ENCODE results near the gene CMTM6. TPM values are rescaled to one million over a fixed set of nuclear protein-coding genes. Genes with fewer than 3 reads are reported as not detected.

CMTM6 gene
- total RNA-seq, 4 donors from 2014 or later: 36.0 to 131 (median 110) TPM

DNA sequence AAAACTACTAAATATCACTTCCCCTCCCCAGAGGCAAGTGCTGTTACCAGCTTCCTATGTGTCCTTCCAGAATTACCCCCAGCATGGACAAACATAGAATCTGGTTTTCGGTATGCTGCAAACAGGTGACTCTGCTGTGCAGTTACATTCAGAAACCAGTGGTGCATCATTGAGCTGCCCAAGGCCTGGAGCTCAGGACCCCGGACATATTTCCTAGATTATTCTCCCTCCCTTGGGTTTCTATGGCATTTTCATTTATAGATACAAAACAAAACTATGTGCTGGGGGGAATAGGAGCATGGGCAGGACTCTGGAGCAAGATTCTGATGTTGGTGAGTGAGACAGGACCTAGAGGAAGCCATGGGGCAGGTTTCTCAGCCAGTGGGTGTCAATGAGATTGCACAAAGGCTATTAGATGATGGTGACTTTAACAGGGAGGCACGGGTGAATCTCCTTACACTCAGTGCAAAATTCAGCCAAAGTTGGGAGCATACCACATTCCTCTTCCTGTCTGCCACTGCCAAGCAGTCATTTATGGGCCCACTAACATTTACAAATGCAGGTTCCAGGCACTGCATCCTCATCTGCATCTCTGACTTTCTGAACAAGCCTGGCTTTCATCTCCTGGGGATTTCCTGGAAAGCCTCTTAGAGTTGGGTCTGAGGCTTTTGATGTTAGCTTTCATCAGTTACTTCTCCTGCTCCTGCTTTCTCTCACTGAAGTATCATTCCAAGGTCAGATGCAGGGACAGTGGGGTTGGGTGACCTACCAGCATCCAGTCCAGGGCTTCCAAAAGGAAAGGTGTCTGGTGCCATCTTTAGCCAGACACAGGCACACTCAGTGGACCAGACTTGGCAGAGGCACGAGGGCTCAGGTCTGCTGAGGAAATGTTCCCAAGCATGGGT lies 66.5 kb downstream of the CMTM6 start:
- TF ChIP-seq POLR2A (IDR thresholded peaks at IDR 0.05) (no peak), POLR2AphosphoS5 (IDR thresholded peaks at IDR 0.05) (no peak), EP300 (IDR thresholded peaks at IDR 0.05) (no peak)
- TF ChIP-seq, protein P1, sequence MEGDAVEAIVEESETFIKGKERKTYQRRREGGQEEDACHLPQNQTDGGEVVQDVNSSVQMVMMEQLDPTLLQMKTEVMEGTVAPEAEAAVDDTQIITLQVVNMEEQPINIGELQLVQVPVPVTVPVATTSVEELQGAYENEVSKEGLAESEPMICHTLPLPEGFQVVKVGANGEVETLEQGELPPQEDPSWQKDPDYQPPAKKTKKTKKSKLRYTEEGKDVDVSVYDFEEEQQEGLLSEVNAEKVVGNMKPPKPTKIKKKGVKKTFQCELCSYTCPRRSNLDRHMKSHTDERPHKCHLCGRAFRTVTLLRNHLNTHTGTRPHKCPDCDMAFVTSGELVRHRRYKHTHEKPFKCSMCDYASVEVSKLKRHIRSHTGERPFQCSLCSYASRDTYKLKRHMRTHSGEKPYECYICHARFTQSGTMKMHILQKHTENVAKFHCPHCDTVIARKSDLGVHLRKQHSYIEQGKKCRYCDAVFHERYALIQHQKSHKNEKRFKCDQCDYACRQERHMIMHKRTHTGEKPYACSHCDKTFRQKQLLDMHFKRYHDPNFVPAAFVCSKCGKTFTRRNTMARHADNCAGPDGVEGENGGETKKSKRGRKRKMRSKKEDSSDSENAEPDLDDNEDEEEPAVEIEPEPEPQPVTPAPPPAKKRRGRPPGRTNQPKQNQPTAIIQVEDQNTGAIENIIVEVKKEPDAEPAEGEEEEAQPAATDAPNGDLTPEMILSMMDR (IDR thresholded peaks at IDR 0.05): no peak
- 71% methylated on average over 3 of the region's 4 CpGs for WGBS
- no peak for DNase-seq (ENCODE audit: low spot score in 2 of 2)
- Histone ChIP-seq H3K36me3 (no peaks in the 10 kb centered on the region), H3K27ac (no peak overlapping the region), H3K4me3 (no peak overlapping the region), H3K4me1 (peaks cover 13% of the 10 kb centered on the region), H3K9me3 (no peaks in the 10 kb centered on the region), H3K27me3 (no peaks in the 10 kb centered on the region)

DNA sequence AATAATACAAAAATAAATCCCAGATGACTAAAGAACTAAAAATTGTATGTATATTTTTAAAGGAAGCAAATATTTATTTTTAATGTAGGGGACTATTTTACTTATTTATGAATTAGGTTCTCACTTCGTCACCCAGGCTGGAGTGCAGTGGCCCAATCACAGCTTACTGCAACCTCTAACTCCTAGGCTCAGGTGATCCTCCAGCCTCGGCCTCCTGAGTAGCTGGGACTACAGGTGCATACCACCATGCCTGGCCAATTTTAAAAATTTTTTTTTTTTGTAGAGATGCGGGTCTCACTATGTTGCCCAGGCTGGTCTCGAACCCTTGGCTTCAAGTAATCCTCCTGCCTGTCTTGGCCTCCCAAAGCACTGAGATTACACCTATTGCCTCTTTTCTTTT lies 68.4 kb downstream of the CMTM6 start:
- WGBS: 95% methylated on average over 4 of the region's 4 CpGs
- Histone ChIP-seq H3K27ac (no peak overlapping the region), H3K27me3 (no peaks in the 10 kb centered on the region), H3K4me3 (no peak overlapping the region), H3K4me1 (peaks cover 5% of the 10 kb centered on the region), H3K36me3 (no peaks in the 10 kb centered on the region), H3K9me3 (no peaks in the 10 kb centered on the region)
- TF ChIP-seq POLR2A (IDR thresholded peaks at IDR 0.05) (no peak), EP300 (IDR thresholded peaks at IDR 0.05) (no peak), POLR2AphosphoS5 (IDR thresholded peaks at IDR 0.05) (no peak)
- no peak for DNase-seq (ENCODE audit: low spot score in 2 of 2)

DNA sequence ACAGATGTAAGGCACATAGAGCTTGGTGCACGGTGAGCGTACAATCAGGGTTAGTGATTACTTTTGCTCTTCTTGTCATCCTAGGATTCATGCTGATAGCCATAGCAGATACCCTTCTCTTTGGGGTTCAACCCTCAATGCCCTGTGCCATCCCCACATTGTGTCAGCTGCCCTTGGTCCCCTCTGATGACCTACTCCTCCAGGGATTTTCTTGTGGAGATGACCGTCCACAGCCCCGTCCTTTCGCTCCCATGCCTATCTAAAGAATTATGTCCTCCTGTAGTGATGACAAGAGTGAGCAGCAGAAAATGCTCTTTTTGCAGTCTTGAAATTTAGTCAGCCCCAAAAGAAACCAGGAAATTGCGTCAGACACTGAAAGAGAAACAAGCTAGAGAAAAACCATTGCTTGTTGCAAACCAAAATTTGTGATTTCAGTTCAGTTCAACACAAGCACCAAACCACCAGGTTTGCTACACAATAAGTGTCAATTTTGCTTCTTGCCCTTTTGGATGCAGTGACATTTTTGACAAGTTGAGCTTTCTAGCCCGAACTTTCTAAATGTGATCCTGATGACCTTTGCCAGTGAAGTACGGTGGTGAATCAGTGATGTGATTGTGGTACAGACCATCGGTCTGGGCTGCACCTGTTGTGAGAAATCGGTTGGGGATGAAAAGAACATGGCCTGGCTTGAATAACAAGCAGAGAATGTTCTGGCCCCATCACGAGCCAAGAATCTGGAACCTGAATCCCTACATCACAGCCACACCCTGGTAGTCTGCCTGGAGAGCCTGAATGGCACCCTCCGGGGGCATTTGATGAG lies 69.7 kb downstream of the CMTM6 start:
- peaks cover 14% of the 10 kb centered on the region for H3K4me1 ChIP-seq
- no peak overlapping the region for H3K4me3 ChIP-seq
- no peaks in the 10 kb centered on the region for H3K27me3 ChIP-seq
- 76% methylated on average over 12 of the region's 12 CpGs for WGBS
- no peak for TF ChIP-seq POLR2AphosphoS5 (IDR thresholded peaks at IDR 0.05)
- TF ChIP-seq, protein P1 (IDR thresholded peaks at IDR 0.05): no peak
- TF ChIP-seq POLR2A (IDR thresholded peaks at IDR 0.05): no peak
- no peak for TF ChIP-seq EP300 (IDR thresholded peaks at IDR 0.05)
- H3K27ac ChIP-seq: no peak overlapping the region
- H3K9me3 ChIP-seq: no peaks in the 10 kb centered on the region
- H3K36me3 ChIP-seq: no peaks in the 10 kb centered on the region
- DNase-seq (ENCODE audit: low spot score in 2 of 2): no peak

DNA sequence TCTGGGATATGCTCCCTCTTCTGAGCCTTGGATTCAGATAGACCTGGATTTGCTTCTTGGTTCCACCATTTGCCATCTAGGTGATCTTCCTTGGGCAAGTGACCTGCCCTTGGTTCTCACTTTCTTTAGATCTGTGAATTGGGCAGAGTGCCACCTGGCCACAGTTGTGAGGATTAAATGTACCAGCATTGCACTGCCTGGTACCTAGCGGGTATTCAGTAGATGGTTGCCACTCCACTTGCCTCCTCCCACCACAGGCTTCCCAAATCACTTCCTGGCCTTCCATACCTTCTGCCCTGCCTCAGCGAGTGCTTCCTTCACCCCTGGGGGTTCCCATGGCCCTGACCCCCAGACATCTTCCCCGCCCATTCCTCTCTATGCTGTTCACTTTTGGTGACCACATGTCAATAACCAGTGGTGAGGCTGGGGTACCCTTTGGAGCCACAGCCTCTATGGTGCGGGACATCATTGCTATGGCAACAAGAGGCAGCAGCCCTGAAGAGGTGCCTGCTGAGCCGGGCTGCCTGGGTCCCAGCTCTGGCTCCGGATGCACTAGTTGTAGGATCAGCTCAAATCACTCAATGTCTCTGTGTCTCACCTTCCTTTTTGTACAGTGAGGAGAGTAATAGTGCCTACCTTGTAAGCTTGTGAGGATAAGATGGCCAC lies 70.5 kb downstream of the CMTM6 start:
- no peak for DNase-seq (ENCODE audit: low spot score in 2 of 2)
- Histone ChIP-seq H3K27me3 (no peaks in the 10 kb centered on the region), H3K4me3 (no peak overlapping the region), H3K27ac (no peak overlapping the region), H3K9me3 (no peaks in the 10 kb centered on the region), H3K4me1 (peaks cover 14% of the 10 kb centered on the region), H3K36me3 (no peaks in the 10 kb centered on the region)
- no peak for TF ChIP-seq POLR2AphosphoS5 (IDR thresholded peaks at IDR 0.05)
- no peak for TF ChIP-seq POLR2A (IDR thresholded peaks at IDR 0.05)
- TF ChIP-seq, protein P1 (IDR thresholded peaks at IDR 0.05): no peak
- no peak for TF ChIP-seq EP300 (IDR thresholded peaks at IDR 0.05)
- WGBS: 95% methylated on average over 6 of the region's 6 CpGs

DNA sequence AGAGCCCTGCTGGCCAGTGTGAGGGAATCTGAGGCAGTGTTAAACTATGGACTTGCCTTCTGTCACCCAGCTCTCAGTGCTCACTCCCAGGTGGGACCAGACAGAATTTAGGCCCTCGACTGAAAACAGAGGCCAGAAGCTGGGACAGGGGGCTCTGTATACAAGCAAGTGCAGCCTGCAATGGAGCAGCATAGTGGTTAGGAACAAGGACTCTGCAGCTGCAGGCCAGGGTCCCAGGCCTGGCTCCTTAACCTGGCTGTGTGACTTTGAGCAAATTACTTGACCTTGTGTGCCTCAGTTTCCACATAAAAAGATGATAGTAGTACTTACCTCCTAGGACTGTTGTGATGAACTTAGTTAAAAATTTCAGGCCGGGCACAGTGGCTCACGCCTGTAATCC lies 71.2 kb downstream of the CMTM6 start:
- WGBS: 100% methylated on average over 3 of the region's 3 CpGs
- Histone ChIP-seq H3K36me3 (no peaks in the 10 kb centered on the region), H3K9me3 (no peaks in the 10 kb centered on the region), H3K27me3 (no peaks in the 10 kb centered on the region), H3K27ac (no peak overlapping the region), H3K4me1 (peaks cover 14% of the 10 kb centered on the region), H3K4me3 (no peak overlapping the region)
- TF ChIP-seq, protein P1 (IDR thresholded peaks at IDR 0.05): no peak
- TF ChIP-seq POLR2A (IDR thresholded peaks at IDR 0.05): no peak
- TF ChIP-seq POLR2AphosphoS5 (IDR thresholded peaks at IDR 0.05): no peak
- no peak for TF ChIP-seq EP300 (IDR thresholded peaks at IDR 0.05)
- no peak for DNase-seq (ENCODE audit: low spot score in 2 of 2)
